Measurements from ENCODE around the gene DNAJC1. TPM values are rescaled to one million over a fixed set of nuclear protein-coding genes. Genes with fewer than 3 reads are reported as not detected.

DNAJC1 gene
- total and polyA plus RNA-seq, 2 experiments from 2014 or later, result 32.6 to 57.1 TPM

DNA sequence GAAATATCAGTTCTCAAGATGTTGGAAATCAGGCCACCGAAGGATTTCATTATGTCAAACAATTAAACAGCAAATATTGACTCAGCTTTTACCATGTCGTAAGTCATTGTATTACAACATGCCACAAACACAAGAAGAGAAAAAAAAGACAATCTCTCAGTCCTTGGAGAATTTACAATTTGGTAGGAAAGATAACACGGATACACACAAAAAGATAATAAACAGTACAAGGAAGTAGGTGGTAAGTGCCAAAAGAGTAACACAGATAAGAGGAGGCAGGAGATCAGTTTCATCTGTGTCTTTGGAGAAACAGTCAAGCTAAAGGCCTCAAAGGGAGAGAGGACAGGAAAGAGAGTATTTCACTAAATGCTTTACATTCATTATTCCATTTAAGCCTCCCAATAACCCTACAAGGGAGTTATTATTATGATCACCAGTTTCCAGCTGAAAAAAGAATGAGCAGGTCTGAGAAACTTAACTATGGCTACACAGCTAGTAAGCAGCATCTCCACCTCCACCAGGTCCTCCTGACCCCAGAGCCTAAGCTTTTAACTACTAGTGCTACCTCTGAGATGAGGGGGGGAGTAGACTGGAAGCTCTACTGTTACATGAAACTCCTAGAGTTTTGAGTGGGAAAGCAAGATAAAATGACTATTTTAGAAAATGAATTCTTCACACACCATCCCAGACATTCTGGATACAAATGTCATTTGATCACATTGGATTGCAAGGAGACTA is 13.9 kb upstream of the DNAJC1 start:
- TF ChIP-seq, protein P1, sequence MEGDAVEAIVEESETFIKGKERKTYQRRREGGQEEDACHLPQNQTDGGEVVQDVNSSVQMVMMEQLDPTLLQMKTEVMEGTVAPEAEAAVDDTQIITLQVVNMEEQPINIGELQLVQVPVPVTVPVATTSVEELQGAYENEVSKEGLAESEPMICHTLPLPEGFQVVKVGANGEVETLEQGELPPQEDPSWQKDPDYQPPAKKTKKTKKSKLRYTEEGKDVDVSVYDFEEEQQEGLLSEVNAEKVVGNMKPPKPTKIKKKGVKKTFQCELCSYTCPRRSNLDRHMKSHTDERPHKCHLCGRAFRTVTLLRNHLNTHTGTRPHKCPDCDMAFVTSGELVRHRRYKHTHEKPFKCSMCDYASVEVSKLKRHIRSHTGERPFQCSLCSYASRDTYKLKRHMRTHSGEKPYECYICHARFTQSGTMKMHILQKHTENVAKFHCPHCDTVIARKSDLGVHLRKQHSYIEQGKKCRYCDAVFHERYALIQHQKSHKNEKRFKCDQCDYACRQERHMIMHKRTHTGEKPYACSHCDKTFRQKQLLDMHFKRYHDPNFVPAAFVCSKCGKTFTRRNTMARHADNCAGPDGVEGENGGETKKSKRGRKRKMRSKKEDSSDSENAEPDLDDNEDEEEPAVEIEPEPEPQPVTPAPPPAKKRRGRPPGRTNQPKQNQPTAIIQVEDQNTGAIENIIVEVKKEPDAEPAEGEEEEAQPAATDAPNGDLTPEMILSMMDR (IDR thresholded peaks at IDR 0.05; ENCODE audit: low read depth, low read length), result no peak
- H3K27me3 ChIP-seq, result no peaks in the 10 kb centered on the region
- no peaks in the 10 kb centered on the region for H3K36me3 ChIP-seq
- peaks cover 5% of the 10 kb centered on the region for H3K4me1 ChIP-seq (ENCODE audit: low read depth)
- DNase-seq (ENCODE audit: low read depth in 1 of 2, low spot score in 1 of 2), result peak in 1 of 2 donors; percentile 68
- H3K9me3 ChIP-seq (ENCODE audit: low read depth), result no peaks in the 10 kb centered on the region
- H3K4me3 ChIP-seq, result no peak overlapping the region
- H3K27ac ChIP-seq, result no peak overlapping the region

DNA sequence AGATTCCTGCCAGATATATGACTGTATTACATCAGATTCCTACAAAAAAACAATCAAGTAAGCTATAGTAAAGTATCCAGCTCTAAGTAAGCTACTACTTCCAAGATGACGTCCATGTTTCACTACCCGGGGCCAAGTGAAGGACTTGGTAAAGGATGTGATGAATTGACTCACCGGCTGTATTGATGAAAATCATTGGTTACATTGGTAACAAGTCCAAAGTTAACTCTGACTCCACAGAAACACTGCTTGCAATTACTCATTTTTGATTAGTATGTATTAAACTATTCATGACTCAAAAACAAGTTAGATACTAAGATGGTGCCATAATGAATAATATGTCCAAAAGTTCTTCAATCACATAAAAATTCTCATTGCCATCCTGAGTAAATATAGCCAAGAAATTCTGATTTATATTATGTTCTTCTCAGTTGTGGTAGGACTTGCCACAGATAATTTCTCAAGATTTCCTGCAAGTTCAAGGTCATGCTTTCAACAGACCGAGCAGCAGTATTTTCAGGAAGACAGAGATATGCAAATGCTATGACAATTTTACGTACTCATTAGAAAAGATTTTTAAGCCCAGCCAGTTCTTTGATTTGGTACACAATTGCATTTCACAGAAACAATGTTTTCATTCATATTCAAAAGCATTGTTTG is 12.6 kb upstream of the DNAJC1 start:
- H3K9me3 ChIP-seq (ENCODE audit: low read depth), result no peaks in the 10 kb centered on the region
- H3K27me3 ChIP-seq, result no peaks in the 10 kb centered on the region
- TF ChIP-seq, protein P1 (IDR thresholded peaks at IDR 0.05; ENCODE audit: low read depth, low read length), result no peak
- DNase-seq (ENCODE audit: low read depth in 1 of 2, low spot score in 1 of 2), result peak in 1 of 2 donors; percentile 29
- no peak overlapping the region for H3K27ac ChIP-seq
- no peak overlapping the region for H3K4me3 ChIP-seq
- no peaks in the 10 kb centered on the region for H3K4me1 ChIP-seq (ENCODE audit: low read depth)
- H3K36me3 ChIP-seq, result no peaks in the 10 kb centered on the region

DNA sequence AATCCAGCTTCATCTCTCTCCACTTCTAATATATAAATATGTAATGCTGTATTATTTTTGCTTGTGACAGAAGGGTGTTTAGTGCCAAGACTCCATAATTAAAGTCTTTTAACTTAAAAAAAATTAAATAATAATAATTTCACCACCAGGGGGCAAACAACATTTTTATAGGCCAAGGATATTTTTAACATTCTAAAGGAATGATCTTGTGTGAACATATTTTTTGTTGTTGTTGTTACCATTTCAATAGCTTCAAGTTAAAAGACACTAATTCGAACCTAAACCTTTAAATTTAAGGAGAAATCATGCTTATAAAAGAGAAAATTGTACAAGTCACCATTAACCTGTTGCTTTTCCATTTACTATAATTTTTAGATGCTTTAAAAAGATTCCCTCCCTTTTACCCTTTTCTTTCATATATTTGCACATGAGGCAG is 7.5 kb upstream of the DNAJC1 start:
- no peak overlapping the region for H3K4me3 ChIP-seq
- H3K9me3 ChIP-seq (ENCODE audit: low read depth), result no peaks in the 10 kb centered on the region
- TF ChIP-seq, protein P1 (IDR thresholded peaks at IDR 0.05; ENCODE audit: low read depth, low read length), result peak; percentile 11
- no peak overlapping the region for H3K27ac ChIP-seq
- no peaks in the 10 kb centered on the region for H3K36me3 ChIP-seq
- DNase-seq (ENCODE audit: low read depth in 1 of 2, low spot score in 1 of 2), result peak; percentile 18 to 57
- no peaks in the 10 kb centered on the region for H3K27me3 ChIP-seq
- H3K4me1 ChIP-seq (ENCODE audit: low read depth), result no peaks in the 10 kb centered on the region

DNA sequence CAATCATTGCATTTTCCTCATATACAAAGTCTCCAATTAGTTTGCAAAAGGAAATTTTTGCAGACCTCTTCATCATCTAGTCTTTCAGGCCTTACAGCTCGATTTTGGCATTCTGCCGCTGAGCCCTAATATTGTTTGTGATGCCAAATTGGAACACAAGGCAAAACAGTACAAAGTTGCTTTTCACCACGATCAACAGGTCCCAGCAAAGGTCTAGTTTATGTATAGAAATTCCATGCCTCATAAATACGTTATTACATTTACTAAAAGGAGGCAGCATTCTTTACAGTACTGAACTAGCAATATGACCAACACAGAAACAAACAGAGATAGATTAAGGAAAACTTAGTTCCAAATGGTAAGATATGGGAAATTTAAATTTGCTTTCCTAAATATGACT is 7.0 kb upstream of the DNAJC1 start:
- H3K36me3 ChIP-seq, result no peaks in the 10 kb centered on the region
- no peaks in the 10 kb centered on the region for H3K27me3 ChIP-seq
- no peaks in the 10 kb centered on the region for H3K9me3 ChIP-seq (ENCODE audit: low read depth)
- no peak for DNase-seq (ENCODE audit: low read depth in 1 of 2, low spot score in 1 of 2)
- no peak overlapping the region for H3K27ac ChIP-seq
- TF ChIP-seq, protein P1 (IDR thresholded peaks at IDR 0.05; ENCODE audit: low read depth, low read length), result no peak
- H3K4me1 ChIP-seq (ENCODE audit: low read depth), result no peaks in the 10 kb centered on the region
- no peak overlapping the region for H3K4me3 ChIP-seq

DNA sequence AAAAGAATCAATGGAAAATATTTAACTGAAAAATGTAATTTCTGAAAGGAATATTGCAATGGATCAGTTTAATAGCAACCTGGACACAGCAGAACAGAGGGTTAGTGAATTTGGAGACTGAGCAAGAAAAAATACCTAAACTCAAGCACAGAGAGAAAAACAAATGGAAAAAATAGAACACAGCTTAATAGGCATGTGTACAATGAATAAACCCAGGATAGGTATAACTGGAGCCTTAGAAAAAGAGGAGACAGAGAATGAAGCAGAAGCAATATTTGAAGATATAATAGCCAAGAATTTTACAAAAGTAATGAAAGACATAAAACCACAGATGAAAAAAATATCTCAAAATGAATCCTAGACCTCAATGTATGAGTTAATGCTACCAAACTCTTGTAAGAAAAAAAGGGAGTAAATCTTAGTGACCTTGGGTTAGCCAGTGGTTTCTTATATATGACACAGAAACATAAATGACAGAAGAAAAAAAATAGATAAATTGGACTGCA is 2.9 kb upstream of the DNAJC1 start:
- no peaks in the 10 kb centered on the region for H3K9me3 ChIP-seq (ENCODE audit: low read depth)
- DNase-seq (ENCODE audit: low read depth in 1 of 2, low spot score in 1 of 2), result no peak
- TF ChIP-seq, protein P1 (IDR thresholded peaks at IDR 0.05; ENCODE audit: low read depth, low read length), result no peak
- H3K4me3 ChIP-seq, result no peak overlapping the region
- H3K36me3 ChIP-seq, result no peaks in the 10 kb centered on the region
- no peak overlapping the region for H3K27ac ChIP-seq
- no peaks in the 10 kb centered on the region for H3K27me3 ChIP-seq
- peaks cover 7% of the 10 kb centered on the region for H3K4me1 ChIP-seq (ENCODE audit: low read depth)
